K562 (cell line): ENCODE results near the gene TOR1AIP2. TPM values are rescaled to one million over a fixed set of nuclear protein-coding genes. Genes with fewer than 3 reads are reported as not detected.
A peak's percentile ranks its signal among the peaks of the same experiment; 100 is the strongest.

ENCODE experiments used
- ATF7 ChIP-seq: fragments of 450-650 bp; IDR thresholded peaks from 2 replicates; pipeline ENCODE4 v1.7.1; 2014; ENCODE audit warnings: mild to moderate bottlenecking, moderate library complexity
- E2F1 ChIP-seq: sonication (generic); formaldehyde crosslinking; IDR thresholded peaks from 2 replicates; pipeline ENCODE4 v1.8.1; 2023; ENCODE audit warnings: mild to moderate bottlenecking, missing genetic modification reagents, moderate library complexity
- EHMT2 ChIP-seq: fragments of 450-650 bp; IDR thresholded peaks from 2 replicates; pipeline ENCODE4 v1.6.1; 2018; ENCODE audit warnings: antibody characterized with exemption
- ESRRA ChIP-seq: fragments of 450-650 bp; IDR thresholded peaks from 2 replicates; pipeline ENCODE4 v1.6.1; 2014; ENCODE audit warnings: low read depth, mild to moderate bottlenecking, moderate library complexity, borderline replicate concordance
- ETV6 ChIP-seq, 3 experiments: fragments of 150-350 bp in 1 of 3; sonication (generic) in 1 of 3; formaldehyde crosslinking in 1 of 3; IDR thresholded peaks; 2 replicates each; pipeline versions ENCODE4 v1.6.1 to v1.8.0; 2014 to 2022; ENCODE audit warnings: borderline replicate concordance in 2 of 3, low read depth in 2 of 3, antibody characterized with exemption in 1 of 3, low read length in 1 of 3, mild to moderate bottlenecking in 1 of 3, missing genetic modification reagents in 1 of 3
- FOXM1 ChIP-seq, 2 experiments: fragments of 450-650 bp in 1 of 2; sonication (generic) in 1 of 2; formaldehyde crosslinking in 1 of 2; IDR thresholded peaks; 2 replicates each; pipeline versions ENCODE4 v1.6.1 to v1.9.0; 2017 to 2022; ENCODE audit warnings: low read depth in 2 of 2, mild to moderate bottlenecking in 2 of 2, missing genetic modification reagents in 1 of 2, moderate library complexity in 1 of 2
- FOXP4 ChIP-seq: sonication (generic); formaldehyde crosslinking; IDR thresholded peaks from 2 replicates; pipeline ENCODE4 v1.8.0; 2022; ENCODE audit warnings: mild to moderate bottlenecking, missing genetic modification reagents, borderline replicate concordance
- MLLT1 ChIP-seq, 2 experiments: fragments of 450-650 bp; IDR thresholded peaks; 2 replicates each; pipeline ENCODE4 v1.6.1; 2016
- NR2F6 ChIP-seq: fragments of 450-650 bp; formaldehyde crosslinking; IDR thresholded peaks from 2 replicates; pipeline ENCODE4 v1.4.0; 2020; ENCODE audit warnings: mild to moderate bottlenecking
- SMAD3 ChIP-seq: fragments of 450-650 bp; formaldehyde crosslinking; conservative IDR thresholded peaks from 2 replicates; pipeline ENCODE4 v1.4.0; 2020; ENCODE audit warnings: mild to moderate bottlenecking
- TAF7 ChIP-seq: fragments of 450-650 bp; IDR thresholded peaks from 2 replicates; pipeline ENCODE4 v1.6.1; 2016; ENCODE audit warnings: missing genetic modification characterization, missing compliant biosample characterization
- ZNF146 ChIP-seq: IDR thresholded peaks from one replicate; pipeline ENCODE4 v1.6.1; 2018; ENCODE audit warnings: missing compliant biosample characterization; ENCODE audit not compliant: unreplicated experiment
- ZNF592 ChIP-seq: fragments of 450-650 bp; IDR thresholded peaks from 2 replicates; pipeline ENCODE4 v1.6.1; 2017; ENCODE audit warnings: antibody characterized with exemption, mild to moderate bottlenecking
- polyA plus RNA-seq, 8 experiments: library from polyadenylated mRNA; depleted of rRNA in 4 of 8; stranded (reverse) in 5 of 8; unstranded in 3 of 8; fragments of >200 nt; fragmentation: Nextera tagmentation in 2 of 8; fragmentation: Illumina TruSeq in 1 of 8; extraction: Ambion mirVana in 2 of 8; extraction: Trizol in 1 of 8; gene quantifications; 2 replicates each; pipeline versions ENCODE4 v1.2.1 to v1.2.3, GENCODE V29; 2011 to 2014; ENCODE audit warnings: inconsistent platforms in 1 of 8, missing spikeins in 1 of 8
- total RNA-seq, 7 experiments: library from RNA; depleted of rRNA in 6 of 7; stranded (reverse); fragments of >200 nt in 6 of 7; fragmentation: Illumina TruSeq in 2 of 7; extraction: Trizol in 2 of 7; gene quantifications; 2 replicates each; pipeline versions ENCODE4 v1.2.1 to v1.2.3, GENCODE V29; 2011 to 2021; ENCODE audit warnings: low replicate concordance in 1 of 7
- TF ChIP-seq, protein P1 (sequence below): fragments of 450-650 bp; IDR thresholded peaks from 2 replicates; pipeline ENCODE4 v1.6.1; 2016; ENCODE audit warnings: missing biosample characterization, missing genetic modification characterization

TOR1AIP2 gene
- total and polyA plus RNA-seq, 9 of the 15 experiments (the other 6 are each of a cell fraction or from before 2014, with no cell fraction given): 16.7 to 122 (median 41.4) TPM

- TF ChIP-seq ZNF592: peak; percentile 53; the same call in 1 of the 2 replicates
- no peak for TF ChIP-seq ZNF146 (CRISPR knock-in tag)
- TF ChIP-seq, protein P1, sequence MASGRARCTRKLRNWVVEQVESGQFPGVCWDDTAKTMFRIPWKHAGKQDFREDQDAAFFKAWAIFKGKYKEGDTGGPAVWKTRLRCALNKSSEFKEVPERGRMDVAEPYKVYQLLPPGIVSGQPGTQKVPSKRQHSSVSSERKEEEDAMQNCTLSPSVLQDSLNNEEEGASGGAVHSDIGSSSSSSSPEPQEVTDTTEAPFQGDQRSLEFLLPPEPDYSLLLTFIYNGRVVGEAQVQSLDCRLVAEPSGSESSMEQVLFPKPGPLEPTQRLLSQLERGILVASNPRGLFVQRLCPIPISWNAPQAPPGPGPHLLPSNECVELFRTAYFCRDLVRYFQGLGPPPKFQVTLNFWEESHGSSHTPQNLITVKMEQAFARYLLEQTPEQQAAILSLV (tag): no peak
- TF ChIP-seq SMAD3: peak; percentile 78
- no peak for TF ChIP-seq E2F1 (CRISPR knock-in tag)
- no peak for TF ChIP-seq EHMT2
- TF ChIP-seq MLLT1 (IDR thresholded peaks at IDR 0.05): peak; percentile 56 to 91; a peak in 3 of 4 replicates
- no peak for TF ChIP-seq ETV6 (IDR thresholded peaks at IDR 0.05; ENCODE audit: borderline replicate concordance in 1 of 2, low read depth in 2 of 2, low read length in 1 of 2)
- TF ChIP-seq ETV6 (CRISPR knock-in tag; IDR thresholded peaks at IDR 0.05; ENCODE audit: borderline replicate concordance): 0 out of 2 replicates have a peak, but pooled peaks have one; percentile 79
- peak; percentile 72; the same call in 1 of the 2 replicates for TF ChIP-seq TAF7 (tag)
- no peak for TF ChIP-seq ATF7
- TF ChIP-seq FOXP4 (CRISPR knock-in tag): peak; percentile 83; the same call in 1 of the 2 replicates
- no peak for TF ChIP-seq FOXM1 (IDR thresholded peaks at IDR 0.05; ENCODE audit: low read depth)
- TF ChIP-seq FOXM1 (CRISPR knock-in tag; IDR thresholded peaks at IDR 0.05; ENCODE audit: low read depth): no peak
- 0 out of 2 replicates have a peak, but pooled peaks have one; percentile 22 for TF ChIP-seq ESRRA
- TF ChIP-seq NR2F6 (CRISPR knock-in tag): 0 out of 2 replicates have a peak, but pooled peaks have one; percentile 63
Measured at GRCh38 chr1:179881642-179882252, 4.1 kb upstream of the TOR1AIP2 start (continued).
